ENCODE results near the gene DBI. TPM values are rescaled to one million over a fixed set of nuclear protein-coding genes. Genes with fewer than 3 reads are reported as not detected.
A peak's percentile ranks its signal among the peaks of the same experiment; 100 is the strongest.
"Not testable (repeated sequence)": the region's sequence is repeated elsewhere in the genome, so short reads cannot be mapped to it uniquely, and the experiment has no call there.

Gene DBI
- total RNA-seq, 1 experiment from 2014 or later: 133 TPM

DNA sequence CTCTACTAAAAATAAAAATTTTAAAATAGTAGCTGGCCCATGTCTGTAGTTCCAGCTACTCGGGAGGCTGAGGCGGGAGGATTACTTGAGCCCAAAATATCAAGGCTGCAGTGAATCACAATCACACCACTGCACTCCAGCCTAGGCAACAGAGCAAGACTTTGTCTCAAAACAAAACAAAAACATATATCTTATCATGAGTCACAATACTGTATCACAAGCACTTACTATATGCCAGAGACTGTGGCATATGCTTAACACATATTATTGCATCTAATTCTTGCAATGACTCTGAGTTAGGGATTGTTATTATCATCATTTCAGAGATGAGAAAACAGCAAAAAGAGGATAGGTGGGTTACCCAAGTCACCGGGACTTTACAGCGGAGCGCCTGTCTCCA, 35.3 kb downstream of the DBI start:
- DNase-seq (ENCODE audit: low read depth): no peak

DNA sequence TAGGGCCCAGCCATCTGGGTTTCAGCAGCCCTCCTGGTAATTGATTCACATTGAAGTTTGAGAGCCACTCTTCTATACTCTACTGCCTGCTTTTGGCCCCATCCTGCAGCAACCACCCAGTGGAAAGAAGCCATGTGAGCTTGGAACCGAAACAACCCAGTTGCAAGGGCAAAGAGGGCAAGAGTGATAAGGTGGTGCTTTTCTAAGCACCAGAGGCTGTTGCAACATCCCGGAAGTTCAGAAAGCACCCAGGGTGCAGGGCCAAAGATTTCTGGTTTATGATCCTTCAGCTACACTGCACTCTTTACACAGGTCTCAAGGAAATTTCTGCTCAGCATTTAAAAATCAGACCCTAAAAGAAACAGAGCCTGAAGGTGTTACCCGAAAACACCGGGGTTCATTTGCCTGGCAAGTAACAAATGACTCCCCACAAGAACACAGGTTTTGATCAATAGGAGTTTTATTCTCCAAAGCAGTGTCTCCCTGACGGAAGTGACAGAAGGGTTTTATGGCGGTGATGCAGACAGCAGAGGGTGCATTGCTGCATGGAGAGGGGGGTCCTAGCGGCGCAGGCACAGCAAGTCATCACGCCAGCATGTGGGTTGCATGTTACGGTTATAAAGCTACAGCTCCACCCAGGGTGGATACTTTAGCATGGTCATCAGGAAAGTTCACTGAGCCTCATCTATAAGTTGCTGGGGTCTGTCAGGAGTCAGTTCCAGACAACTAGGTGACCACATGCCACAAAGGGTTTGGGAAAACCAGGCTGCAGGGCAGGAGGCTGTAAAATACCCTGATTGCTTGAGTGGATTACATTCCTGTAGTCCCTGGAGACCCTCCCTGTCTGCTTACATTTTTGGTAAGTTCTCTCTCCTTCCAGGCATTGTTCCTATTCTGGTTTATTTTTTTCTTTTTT, 36.1 kb downstream of the DBI start:
- DNase-seq (ENCODE audit: low read depth): no peak

DNA sequence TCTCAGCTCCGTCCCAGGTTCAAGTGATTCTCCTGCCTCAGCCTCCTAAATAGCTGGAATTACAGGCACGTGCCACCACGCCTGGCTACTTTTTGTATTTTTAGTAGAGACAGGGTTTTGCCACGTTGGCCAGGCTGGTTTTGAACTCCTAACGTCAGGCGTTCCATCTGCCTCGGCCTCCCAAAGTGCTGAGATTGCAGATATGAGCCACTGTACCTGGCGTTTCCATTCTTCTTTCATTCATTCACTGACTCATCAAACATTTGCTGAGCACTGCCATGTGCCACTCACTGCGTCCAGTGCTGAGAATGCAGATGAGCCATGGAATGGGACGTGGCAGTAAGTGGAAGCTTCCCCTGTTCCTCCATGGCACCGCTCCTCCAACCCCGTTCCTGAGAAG, 36.8 kb downstream of the DBI start:
- not testable (repeated sequence) for DNase-seq (ENCODE audit: low read depth)

DNA sequence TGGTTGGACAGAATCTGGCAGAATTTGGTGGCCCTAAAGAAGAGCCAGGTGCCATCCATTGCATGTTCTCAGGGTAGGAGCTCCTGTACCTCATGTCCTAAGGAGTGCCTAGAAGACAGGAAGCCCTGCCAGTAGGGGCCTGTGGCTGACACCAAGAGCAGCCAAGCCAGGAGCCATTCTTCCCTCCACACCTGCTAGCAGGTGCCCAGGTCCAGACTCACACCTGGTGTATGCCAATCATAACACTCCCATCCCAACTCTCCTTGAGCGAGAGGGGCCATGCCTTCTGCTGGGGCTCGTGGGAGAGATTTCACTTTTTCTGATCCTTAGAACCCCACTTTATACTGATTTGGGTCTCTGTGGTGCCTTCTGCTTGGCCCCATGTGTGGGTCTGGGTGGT, 38.4 kb downstream of the DBI start:
- no peak for DNase-seq (ENCODE audit: low read depth)

DNA sequence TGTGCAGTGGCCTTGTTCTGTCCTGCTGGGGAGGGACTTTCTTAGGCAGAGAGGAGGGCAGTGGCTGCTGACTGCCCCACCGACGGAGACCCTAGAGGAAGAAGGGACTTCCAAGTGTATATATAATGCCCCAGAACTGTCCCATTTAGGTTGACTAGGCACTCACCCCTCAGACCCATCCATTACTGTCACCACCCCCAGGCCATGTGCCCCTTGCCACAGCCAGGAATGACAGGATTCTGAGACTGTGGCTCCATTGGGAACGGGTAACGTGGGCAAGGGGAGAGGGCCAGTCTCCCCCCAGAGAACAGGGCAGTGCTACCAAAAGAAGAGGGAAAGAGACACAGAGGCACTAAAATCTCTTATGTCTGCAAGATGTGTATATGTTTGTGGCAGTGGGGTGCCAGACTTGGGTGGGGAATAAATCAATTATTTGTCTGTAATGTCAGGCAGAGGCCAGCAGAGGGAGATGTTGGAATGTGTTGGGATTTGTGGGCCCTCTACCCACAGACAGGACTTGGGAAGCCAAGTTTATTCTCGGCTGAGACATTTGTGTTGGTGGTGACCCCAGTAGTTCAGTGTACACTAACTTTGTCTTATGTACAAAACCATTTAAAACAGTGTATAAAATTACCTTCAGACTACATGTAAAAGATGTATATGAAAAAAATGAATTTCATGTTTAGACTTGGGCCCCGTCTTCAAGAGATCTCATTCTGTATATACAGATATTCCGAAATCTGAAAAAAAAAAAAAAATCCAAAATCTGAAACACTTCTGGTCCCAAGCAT, 40.8 kb downstream of the DBI start:
- peak; percentile 51 for DNase-seq (ENCODE audit: low read depth)

DNA sequence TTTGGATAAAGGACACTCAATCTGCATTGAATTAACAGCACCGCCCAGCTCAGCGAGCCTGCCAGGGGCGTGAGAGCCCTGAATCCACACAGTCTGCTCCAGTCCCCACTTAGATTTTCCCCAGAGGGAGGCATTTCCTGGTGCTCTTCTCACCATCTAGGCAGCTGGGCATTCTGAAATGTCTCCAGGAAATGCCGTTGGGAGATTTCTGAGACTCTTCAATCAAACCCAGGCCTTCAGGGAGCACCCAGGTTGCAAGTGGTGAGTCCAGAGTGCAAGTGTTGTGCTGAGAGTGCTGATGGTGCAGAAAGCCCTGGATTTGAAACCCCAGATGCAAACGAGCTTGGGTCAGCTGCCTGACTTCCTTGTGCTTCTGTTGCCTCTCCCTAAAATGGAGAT, 41.4 kb downstream of the DBI start:
- DNase-seq (ENCODE audit: low read depth): no peak

DNA sequence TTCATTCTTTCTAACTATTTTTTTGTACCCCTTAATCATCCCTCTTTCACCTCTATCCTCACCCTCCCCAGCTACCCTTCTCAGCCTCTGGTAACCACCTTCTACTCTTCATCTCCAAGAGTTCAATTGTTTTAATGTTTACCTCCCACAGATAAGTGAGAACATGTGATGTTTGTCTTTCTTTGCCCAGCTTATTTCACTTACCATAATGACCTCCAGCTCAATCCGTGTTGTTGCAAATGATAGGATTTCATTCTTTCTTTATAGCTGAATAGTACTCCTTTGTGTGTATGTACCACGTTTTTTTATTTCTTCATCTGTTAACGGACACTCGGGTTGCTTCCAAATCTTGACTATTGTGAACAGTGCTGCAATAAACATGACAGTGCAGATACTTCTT, 42.7 kb downstream of the DBI start:
- DNase-seq (ENCODE audit: low read depth): no peak

DNA sequence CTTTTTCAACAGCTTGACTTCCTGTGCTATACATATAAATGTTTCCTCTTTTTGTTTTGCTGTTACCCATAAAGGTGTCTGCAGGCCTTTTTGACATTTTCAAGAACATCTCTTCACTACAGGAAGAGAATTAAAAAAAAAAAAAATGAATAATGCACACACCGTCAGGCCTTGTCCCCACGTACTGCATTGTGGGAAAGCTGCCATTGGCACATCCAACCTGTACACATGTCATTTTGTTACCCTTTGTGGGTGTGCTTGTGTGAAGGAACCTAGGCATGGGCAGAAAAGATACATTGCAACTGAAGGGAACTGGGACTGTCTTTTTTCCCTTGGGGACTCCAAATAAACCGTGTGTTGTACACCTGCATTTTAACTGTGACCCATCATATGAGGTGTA, 48.1 kb downstream of the DBI start:
- DNase-seq (ENCODE audit: low read depth): no peak

DNA sequence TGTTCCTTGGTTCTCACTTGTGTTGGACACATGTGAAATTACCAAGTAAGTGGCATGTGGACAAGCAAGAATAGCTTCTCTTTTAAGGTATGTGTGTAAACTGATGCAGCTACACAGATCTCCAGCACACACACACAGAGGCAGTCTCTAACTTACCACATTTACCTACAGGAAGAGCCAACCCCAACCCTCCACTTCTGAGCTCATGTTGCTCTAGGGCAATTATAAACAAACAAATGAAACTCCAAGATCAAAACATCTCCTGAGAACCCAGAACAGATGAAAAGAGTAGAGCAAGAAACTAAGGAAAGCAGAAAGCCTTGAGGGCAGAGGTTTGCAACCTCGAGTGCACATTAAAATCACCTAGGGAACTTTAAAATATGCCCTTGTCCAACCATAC, 48.9 kb downstream of the DBI start:
- no peak for DNase-seq (ENCODE audit: low read depth)

DNA sequence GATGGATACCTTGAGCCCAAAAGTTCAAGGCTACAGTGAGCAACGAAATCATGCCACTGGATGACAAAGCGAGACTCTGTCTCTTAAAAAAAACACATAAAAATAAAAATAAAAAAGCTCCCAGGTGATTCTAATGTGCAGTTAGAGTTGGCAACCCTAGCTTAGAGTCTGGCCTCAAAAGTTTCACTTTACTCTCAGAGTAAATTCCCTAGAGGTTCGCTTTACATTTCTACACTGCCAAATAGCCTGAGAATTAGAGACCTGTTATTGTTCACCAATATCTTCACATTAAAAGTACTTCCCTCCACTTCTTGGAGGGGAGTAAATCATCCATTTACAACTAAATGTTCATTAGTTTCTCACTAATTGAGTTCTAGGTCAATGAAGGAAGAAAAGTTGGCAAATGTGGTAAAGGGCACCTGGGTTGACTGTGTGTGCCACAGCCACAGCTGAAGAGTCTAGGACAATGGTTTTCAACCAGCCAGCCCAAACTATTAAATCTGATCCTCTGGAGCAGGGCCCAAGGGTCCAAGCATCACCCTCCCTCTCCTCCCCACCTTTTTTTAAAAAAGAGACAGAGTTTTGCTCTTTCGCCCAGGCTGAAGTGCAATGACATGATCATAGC, 49.6 kb downstream of the DBI start:
- no peak for DNase-seq (ENCODE audit: low read depth)

DNA sequence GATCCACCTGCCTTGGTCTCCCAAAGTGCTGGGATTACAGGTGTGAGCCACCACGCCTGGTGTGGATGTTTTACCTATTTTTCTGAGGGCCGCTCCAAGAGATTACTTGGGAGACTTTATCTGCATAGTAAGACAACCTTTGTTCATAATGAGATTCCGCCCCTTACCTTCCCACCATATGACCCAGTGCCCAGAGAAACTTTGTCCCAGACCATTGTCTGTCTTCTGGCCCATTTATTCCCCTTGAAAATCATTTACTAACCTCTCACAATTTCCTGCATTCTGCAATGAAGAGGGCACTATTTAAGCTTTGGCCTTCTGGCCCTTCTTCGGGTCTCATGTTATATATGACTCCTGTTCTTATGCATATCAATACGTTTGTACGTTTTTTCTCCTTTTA, 51.1 kb downstream of the DBI start:
- DNase-seq (ENCODE audit: low read depth): no peak

DNA sequence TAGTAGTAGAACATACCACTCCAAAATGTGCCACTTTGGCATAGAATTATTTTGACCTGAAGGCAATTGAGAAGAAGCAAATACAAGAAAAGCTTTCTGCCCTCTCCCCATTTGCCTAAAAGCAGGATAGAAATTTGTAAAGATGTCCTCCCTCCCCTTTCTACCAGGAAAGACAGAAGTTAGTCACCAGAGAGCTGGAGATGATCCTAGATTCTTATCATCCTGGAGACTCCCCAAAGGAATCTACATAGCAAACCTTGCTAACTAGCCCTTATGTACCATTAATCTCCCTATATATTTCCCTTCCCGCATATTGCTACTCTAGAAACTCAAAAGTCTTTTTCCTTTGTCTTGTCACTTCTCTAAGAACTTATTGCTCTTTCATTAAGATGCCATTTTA, 52.3 kb downstream of the DBI start:
- no peak for DNase-seq (ENCODE audit: low read depth)

DNA sequence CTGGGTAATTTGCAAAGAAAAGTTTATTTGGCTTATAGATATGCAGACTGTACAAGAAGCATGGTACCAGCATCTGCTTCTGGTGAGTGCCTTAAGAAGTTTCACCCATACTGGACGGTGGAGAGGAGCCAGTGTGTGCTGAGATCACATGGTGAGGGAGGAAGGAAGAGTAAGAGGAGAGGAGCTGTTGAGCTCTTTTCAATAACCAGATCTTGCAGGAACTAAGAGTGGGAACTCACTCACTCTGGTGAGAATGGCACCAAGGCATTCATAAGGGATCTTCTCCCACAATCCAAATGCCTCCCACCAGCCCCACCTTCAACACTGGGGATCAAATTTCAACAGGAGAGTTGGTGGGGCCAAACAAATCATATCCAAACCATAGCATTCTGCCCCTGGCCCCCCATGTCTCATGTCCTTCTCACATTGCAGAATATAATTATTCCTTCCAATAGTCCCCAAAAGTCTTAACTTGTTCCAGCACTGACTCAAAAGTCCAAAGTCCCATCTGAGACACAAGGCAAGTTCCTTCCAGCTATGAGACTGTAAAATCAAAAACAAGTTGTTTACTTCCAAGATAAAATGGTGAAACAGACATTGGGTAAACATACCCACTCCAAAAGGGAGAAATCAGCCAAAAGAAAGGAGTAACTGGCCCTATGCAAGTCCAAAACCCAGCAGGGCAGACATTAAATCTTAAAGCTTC, 53.2 kb downstream of the DBI start:
- no peak for DNase-seq (ENCODE audit: low read depth)

DNA sequence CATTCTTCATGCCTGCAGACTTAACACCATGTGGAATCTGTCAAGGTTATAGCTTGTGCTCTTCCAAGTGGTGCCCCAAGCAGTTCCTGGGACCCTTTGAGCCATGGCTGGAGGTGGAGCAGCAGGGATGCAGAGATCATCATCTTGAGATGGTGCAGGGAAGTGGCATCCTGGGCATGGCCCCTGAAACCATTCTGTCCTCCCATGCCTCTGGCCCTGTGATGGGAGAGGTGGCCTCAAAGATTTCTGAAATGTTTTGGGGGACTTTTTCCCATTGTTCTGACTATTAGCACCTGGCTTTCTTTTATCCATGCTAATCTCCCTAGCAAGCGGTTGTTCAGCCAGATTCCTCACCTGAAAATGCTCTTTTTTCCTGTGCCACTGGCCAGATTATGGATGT, 54.5 kb downstream of the DBI start:
- DNase-seq (ENCODE audit: low read depth): no peak

DNA sequence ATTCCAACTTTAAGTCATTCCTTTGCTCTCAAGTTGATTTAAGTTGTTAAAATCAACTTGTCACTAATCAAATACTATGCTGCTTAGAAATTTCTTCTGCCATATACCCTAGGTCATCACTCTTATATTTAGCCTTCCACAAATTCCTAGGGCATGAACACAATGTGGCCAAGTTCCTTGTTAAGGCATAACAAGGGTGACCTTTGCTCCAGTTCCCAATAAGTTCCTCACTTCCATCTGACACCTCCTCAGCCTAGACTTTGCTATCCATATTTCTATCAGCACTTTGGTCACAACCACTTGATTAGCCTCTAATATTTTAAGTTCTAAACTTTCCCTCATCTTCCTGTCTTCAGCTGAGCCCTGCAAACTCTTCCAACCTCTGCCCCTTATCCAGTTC, 55.0 kb downstream of the DBI start:
- DNase-seq (ENCODE audit: low read depth): no peak

Other genes with a start within 250 kb of the DBI start
- not detected in 2 replicates for gene C1QL2, start 208.2 kb upstream of the DBI start, total RNA-seq (2014; rRNA removed; shearing (Covaris generic))
- gene STEAP3, start 143.1 kb upstream of the DBI start, total RNA-seq (2014; rRNA removed; shearing (Covaris generic)): 13.1 and 14.6 TPM in 2 replicates
- 15.9 and 19.6 TPM in 2 replicates for gene C2orf76, start 143 bp upstream of the DBI start, total RNA-seq (2014; rRNA removed; shearing (Covaris generic))
- gene TMEM37, start 64.9 kb downstream of the DBI start, total RNA-seq (2014; rRNA removed; shearing (Covaris generic)): not detected in 2 replicates
- gene SCTR, start 157.5 kb downstream of the DBI start, total RNA-seq (2014; rRNA removed; shearing (Covaris generic)): not detected in 2 replicates
- 0.29 and 2.0 TPM in 2 replicates for gene CFAP221, start 177.5 kb downstream of the DBI start, total RNA-seq (2014; rRNA removed; shearing (Covaris generic))